ENCODE data around the gene CCL17. TPM values are rescaled to one million over a fixed set of nuclear protein-coding genes. Genes with fewer than 3 reads are reported as not detected.

The CCL17 gene
- total and polyA plus RNA-seq, 9 of the 15 experiments (the other 6 are each of a cell fraction or from before 2014, with no cell fraction given) = not detected

- intact Hi-C loops (cut with micrococcal nuclease) = no loop called here
- FAIRE-seq = peak; percentile 46
- TF ChIP-seq ZNF512 (tag; IDR thresholded peaks at IDR 0.05) = peak; percentile 92
- no peak for TF ChIP-seq SUPT5H (IDR thresholded peaks at IDR 0.05)
- no peak overlapping the region for H3K9ac ChIP-seq (ENCODE audit: insufficient read depth in 1 of 2, low read depth in 2 of 2, low read length in 2 of 2)
- no peaks in the 10 kb centered on the region for H4K20me1 ChIP-seq (replicated peaks; ENCODE audit: control insufficient read depth, insufficient read depth, low read length)
- no TSS peak for BruUV-seq (replicated peaks)
- peaks cover 14 to 51% of the 10 kb centered on the region in 2 experiments; a peak in 4 of 5 replicates for H3K27me3 ChIP-seq (ENCODE audit: control insufficient read depth in 2 of 2, insufficient read depth in 2 of 2, low read length in 2 of 2)
- H3K9me3 ChIP-seq (replicated peaks; ENCODE audit: control insufficient read depth, insufficient read depth, low read depth, low read length) = no peaks in the 10 kb centered on the region
- no peaks in the 10 kb centered on the region for H3K79me2 ChIP-seq (ENCODE audit: control insufficient read depth, insufficient read depth, low read length)
- ChIA-PET POLR2A (no interaction called here), CTCF (ENCODE audit: low intra/inter-chr PET ratio) (interaction anchor here (0.7 kb wide), 1 partner anchor 32 kb away, joined by 3 read pairs; no protein-coding TSS in a partner anchor)
- no peak overlapping the region for H3K4me3 ChIP-seq
- H2AFZ ChIP-seq (ENCODE audit: low read depth, low read length) = no peak overlapping the region
- no peak overlapping the region for H3K27ac ChIP-seq (ENCODE audit: extremely low read depth, low read depth, low read length)
- no peak for ATAC-seq
- 0% methylated on average over 3 of the region's 3 CpGs for WGBS (ENCODE audit: insufficient coverage, low coverage, missing lambda C conversion rate)
- H3K4me1 ChIP-seq (replicated peaks in 1 of 2; ENCODE audit: control insufficient read depth in 2 of 2, insufficient read depth in 2 of 2, low read length in 2 of 2) = no peaks in the 10 kb centered on the region; a peak in 2 of 5 replicates
- H3K4me2 ChIP-seq (ENCODE audit: insufficient read depth, low read length) = no peak overlapping the region
- in situ Hi-C loops (cut with MboI) = no loop called here
- no peaks in the 10 kb centered on the region for H3K9me1 ChIP-seq (ENCODE audit: control insufficient read depth, insufficient read depth, low read length)
- DNase-seq (ENCODE audit: extremely low read depth in 1 of 4, low spot score in 3 of 4) = no peak
- no peaks in the 10 kb centered on the region for H3K36me3 ChIP-seq (ENCODE audit: control insufficient read depth, insufficient read depth, low read length)
Measured at GRCh38 chr16:57387598-57388354, 16.8 kb upstream of the CCL17 start.
